Measurements from ENCODE around the gene FRRS1L. TPM values are rescaled to one million over a fixed set of nuclear protein-coding genes. Genes with fewer than 3 reads are reported as not detected.

Gene FRRS1L
- polyA plus RNA-seq, 1 experiment: 0.04 TPM

DNA sequence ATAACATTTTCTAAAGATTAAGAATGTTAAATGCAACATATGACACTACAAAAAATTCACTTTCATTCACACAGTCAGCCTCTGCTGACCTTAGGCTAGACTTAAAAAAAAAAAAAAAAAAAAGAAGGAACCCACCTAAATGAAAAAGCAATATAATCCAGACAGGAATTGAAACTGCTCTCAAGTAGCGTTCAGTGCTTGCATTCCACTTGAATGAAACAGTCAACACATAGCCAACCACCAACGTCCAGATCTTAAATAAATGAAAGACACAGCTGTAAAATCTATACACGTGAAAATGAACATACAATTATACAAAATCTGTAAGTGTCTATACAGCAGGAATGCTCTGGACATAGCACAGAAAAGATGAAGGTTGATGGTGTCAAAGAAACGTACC is 58.7 kb downstream of the FRRS1L start:
- no peaks in the 10 kb centered on the region for H3K27me3 ChIP-seq (ENCODE audit: control insufficient read depth, insufficient read depth, low read length)
- POLR2A ChIA-PET: no interaction called here
- H3K4me3 ChIP-seq (ENCODE audit: low read depth, low read length): no peak overlapping the region
- CTCF ChIA-PET: interaction anchor here (1.2 kb wide), 1 partner anchor 10 kb away, joined by 4 read pairs; no protein-coding TSS in a partner anchor
- DNase-seq (ENCODE audit: low read depth): no peak
- H3K36me3 ChIP-seq (ENCODE audit: control insufficient read depth, insufficient read depth, low read length): peaks cover 2% of the 10 kb centered on the region; the same call in 1 of the 2 replicates
- TF ChIP-seq, protein P1, sequence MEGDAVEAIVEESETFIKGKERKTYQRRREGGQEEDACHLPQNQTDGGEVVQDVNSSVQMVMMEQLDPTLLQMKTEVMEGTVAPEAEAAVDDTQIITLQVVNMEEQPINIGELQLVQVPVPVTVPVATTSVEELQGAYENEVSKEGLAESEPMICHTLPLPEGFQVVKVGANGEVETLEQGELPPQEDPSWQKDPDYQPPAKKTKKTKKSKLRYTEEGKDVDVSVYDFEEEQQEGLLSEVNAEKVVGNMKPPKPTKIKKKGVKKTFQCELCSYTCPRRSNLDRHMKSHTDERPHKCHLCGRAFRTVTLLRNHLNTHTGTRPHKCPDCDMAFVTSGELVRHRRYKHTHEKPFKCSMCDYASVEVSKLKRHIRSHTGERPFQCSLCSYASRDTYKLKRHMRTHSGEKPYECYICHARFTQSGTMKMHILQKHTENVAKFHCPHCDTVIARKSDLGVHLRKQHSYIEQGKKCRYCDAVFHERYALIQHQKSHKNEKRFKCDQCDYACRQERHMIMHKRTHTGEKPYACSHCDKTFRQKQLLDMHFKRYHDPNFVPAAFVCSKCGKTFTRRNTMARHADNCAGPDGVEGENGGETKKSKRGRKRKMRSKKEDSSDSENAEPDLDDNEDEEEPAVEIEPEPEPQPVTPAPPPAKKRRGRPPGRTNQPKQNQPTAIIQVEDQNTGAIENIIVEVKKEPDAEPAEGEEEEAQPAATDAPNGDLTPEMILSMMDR (IDR thresholded peaks at IDR 0.05; ENCODE audit: insufficient read depth, low read depth, low read length): no peak

DNA sequence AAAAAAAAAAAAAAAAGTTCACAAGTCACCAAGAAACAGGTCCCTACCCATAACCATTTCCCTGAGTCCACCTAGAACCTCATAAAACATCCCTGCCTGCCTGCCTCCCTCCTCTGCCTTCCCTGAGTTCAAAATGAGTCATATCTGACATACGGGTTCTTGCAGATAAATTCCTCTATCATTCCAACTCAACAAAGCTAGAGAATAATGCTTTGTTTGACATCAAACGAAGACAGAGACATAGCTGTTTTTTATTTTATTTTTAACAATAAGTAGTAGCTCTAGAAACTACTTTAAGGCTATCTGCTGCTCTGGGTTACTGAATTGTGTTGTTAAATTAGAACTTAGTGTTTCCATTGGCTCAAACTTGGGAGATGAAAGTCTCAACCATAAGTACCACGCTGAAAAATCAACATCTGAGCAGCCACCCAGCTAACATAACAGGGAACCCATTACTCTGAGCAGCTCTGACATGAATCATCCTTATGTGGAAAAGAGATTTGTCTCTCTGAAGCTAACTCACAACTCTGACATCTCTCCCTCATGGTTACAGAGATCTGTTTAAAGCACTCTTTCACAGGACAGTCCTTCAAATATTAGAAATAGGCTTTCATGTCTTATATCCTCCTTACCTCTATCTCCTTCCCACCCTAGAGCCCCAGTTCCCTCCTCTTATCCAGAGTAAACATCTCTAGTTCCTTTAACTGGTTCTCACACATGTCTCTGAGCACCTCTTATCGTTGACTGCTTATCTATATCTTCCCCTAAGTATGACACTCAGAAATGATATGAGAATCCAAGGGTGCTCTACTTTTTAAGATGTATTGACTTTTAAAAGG is 59.4 kb downstream of the FRRS1L start:
- ChIA-PET POLR2A (interaction anchor here (0.6 kb wide), 1 partner anchor 15 kb away, joined by 3 read pairs; no protein-coding TSS in a partner anchor), CTCF (no interaction called here)
- Histone ChIP-seq H3K4me3 (ENCODE audit: low read depth, low read length) (no peak overlapping the region), H3K36me3 (ENCODE audit: control insufficient read depth, insufficient read depth, low read length) (peaks cover 2% of the 10 kb centered on the region; the same call in 1 of the 2 replicates), H3K27me3 (ENCODE audit: control insufficient read depth, insufficient read depth, low read length) (no peaks in the 10 kb centered on the region)
- TF ChIP-seq, protein P1 (IDR thresholded peaks at IDR 0.05; ENCODE audit: insufficient read depth, low read depth, low read length): no peak
- no peak for DNase-seq (ENCODE audit: low read depth)

DNA sequence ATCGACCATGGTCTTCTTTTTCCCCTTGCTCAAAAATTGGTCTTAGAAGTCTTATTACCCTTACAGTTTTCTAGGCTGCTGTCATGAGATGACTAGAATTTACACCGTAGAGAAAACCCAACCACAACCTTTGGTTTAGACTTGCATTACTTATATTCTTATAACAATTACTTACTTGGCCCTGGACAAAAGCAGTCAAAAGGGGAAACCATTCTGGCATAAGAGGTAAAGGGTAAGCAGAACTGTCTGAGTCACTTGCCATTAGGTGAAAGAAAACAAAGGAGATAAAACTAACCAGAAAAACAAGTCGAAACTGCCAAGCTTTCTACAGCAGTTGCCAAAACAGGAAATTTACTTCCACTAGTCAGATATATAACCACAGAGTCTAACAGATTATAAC is 65.2 kb downstream of the FRRS1L start:
- H3K4me3 ChIP-seq (ENCODE audit: low read depth, low read length): no peak overlapping the region
- CTCF ChIA-PET: no interaction called here
- no peaks in the 10 kb centered on the region for H3K27me3 ChIP-seq (ENCODE audit: control insufficient read depth, insufficient read depth, low read length)
- peaks cover 2% of the 10 kb centered on the region; the same call in 1 of the 2 replicates for H3K36me3 ChIP-seq (ENCODE audit: control insufficient read depth, insufficient read depth, low read length)
- TF ChIP-seq, protein P1 (IDR thresholded peaks at IDR 0.05; ENCODE audit: insufficient read depth, low read depth, low read length): no peak
- no peak for DNase-seq (ENCODE audit: low read depth)
- POLR2A ChIA-PET: no interaction called here

DNA sequence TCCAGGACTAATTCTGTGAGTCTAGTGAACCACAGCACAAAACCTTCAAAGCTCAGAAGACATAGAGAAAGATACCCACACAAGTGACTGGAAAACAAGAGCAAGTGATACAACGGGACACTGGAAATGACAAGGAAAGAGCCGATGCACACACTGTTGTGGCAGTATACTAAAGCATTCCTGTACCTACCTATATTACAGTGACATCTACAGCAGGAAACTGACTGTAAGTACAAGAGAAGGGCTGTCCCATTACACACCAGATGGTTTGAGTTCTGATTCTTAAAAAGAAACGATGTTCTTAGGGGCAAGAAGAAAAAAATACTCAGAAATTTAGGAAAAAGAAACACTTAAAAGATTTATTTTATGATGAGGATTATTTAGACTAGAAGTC is 65.8 kb downstream of the FRRS1L start:
- H3K36me3 ChIP-seq (ENCODE audit: control insufficient read depth, insufficient read depth, low read length): peaks cover 2% of the 10 kb centered on the region; the same call in 1 of the 2 replicates
- TF ChIP-seq, protein P1 (IDR thresholded peaks at IDR 0.05; ENCODE audit: insufficient read depth, low read depth, low read length): no peak
- ChIA-PET POLR2A (no interaction called here), CTCF (no interaction called here)
- no peak for DNase-seq (ENCODE audit: low read depth)
- no peak overlapping the region for H3K4me3 ChIP-seq (ENCODE audit: low read depth, low read length)
- H3K27me3 ChIP-seq (ENCODE audit: control insufficient read depth, insufficient read depth, low read length): no peaks in the 10 kb centered on the region

DNA sequence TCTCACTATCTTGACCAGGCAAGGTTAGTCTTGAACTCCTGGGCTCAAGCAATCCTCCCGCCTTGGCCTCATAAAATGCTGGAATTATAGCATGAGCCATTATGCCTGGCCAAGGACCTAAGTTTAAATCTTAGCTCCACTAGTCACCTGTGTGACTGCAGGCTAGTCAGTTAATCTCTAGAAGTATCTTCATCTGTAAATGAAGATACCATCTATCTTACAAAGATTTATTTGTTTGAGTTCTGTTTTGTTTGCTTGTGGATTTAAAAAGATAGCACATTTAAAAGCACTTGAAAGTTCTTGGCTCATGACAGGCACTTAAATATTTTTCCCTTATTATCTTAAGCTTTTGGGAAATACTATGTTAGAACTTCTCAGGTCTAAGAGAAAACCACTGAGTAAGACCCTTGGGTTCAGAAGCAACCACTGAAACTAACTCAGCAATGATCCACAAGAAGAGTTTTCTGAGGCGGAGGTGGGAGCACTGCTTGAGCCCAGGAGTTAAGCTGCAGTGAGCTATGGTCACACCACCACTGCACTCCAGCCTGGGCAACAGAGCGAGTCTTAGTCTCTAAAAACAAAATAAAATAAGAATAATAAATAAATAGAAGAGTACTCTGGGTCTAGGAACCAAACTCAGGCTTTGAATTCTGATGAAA is 66.4 kb downstream of the FRRS1L start:
- Histone ChIP-seq H3K27me3 (ENCODE audit: control insufficient read depth, insufficient read depth, low read length) (no peaks in the 10 kb centered on the region), H3K36me3 (ENCODE audit: control insufficient read depth, insufficient read depth, low read length) (no peaks in the 10 kb centered on the region), H3K4me3 (ENCODE audit: low read depth, low read length) (no peak overlapping the region)
- ChIA-PET POLR2A (no interaction called here), CTCF (interaction anchor here (0.7 to 0.9 kb wide), 2 partner anchors 9 to 96 kb away, joined by 3 read pairs; no protein-coding TSS in a partner anchor)
- no peak for DNase-seq (ENCODE audit: low read depth)
- TF ChIP-seq, protein P1 (IDR thresholded peaks at IDR 0.05; ENCODE audit: insufficient read depth, low read depth, low read length): no peak
